HUES6 (cell line): Measurements from ENCODE around the gene TCP11.

Experiments used
- H3K27ac ChIP-seq: 2 replicates; pipeline ENCODE4 v1.7.0; 2013; ENCODE audit warnings: low read depth, mild to moderate bottlenecking, low read length, inconsistent platforms
- H3K27me3 ChIP-seq: 2 replicates; pipeline ENCODE4 v1.6.1; 2013; ENCODE audit warnings: low read length; ENCODE audit not compliant: control insufficient read depth, insufficient read depth
- H3K36me3 ChIP-seq: 2 replicates; pipeline ENCODE4 v1.6.1; 2013; ENCODE audit warnings: low read length; ENCODE audit not compliant: control insufficient read depth, insufficient read depth
- H3K4me1 ChIP-seq: 2 replicates; pipeline ENCODE4 v1.6.1; 2013; ENCODE audit warnings: low read length; ENCODE audit not compliant: control insufficient read depth, insufficient read depth
- H3K4me3 ChIP-seq: 2 replicates; pipeline ENCODE4 v1.5.1; 2013; ENCODE audit warnings: low read depth, low read length
- H3K9ac ChIP-seq: one replicate; pipeline ENCODE4 v1.6.1; 2013; ENCODE audit warnings: mild to moderate bottlenecking, low read length
- H3K9me3 ChIP-seq: 2 replicates; pipeline ENCODE4 v1.6.1; 2013; ENCODE audit warnings: low read depth, low read length; ENCODE audit not compliant: control insufficient read depth, insufficient read depth

The TCP11 gene

GRCh38 chr6:35141007-35141655 lies at the start of gene TCP11:
Gene TCP11 (minus strand): TSS chr6:35141339. CDS start chr6:35140870, 469 bp downstream.
- H3K27me3 ChIP-seq, result no peaks in the 10 kb centered on the region
- no peak within 1 kb of the TSS for H3K9ac ChIP-seq
- H3K9me3 ChIP-seq, result no peaks in the 10 kb centered on the region
- H3K36me3 ChIP-seq, result no peaks in the 10 kb centered on the region
- no peak within 1 kb of the TSS for H3K4me3 ChIP-seq
- no peak within 1 kb of the TSS for H3K27ac ChIP-seq
- peaks cover 3% of the 10 kb centered on the region; the same call in 1 of the 2 replicates for H3K4me1 ChIP-seq

GRCh38 chr6:35190306-35190705 lies 49.2 kb upstream of the TCP11 start:
- Histone ChIP-seq H3K27ac (no peak overlapping the region), H3K27me3 (no peaks in the 10 kb centered on the region; the same call in none of the 2 replicates), H3K9me3 (peaks cover 6% of the 10 kb centered on the region; the same call in 1 of the 2 replicates), H3K36me3 (no peaks in the 10 kb centered on the region), H3K4me1 (peaks cover 5% of the 10 kb centered on the region), H3K9ac (no peak overlapping the region), H3K4me3 (no peak overlapping the region)

- H3K27me3 ChIP-seq, result no peaks in the 10 kb centered on the region; the same call in none of the 2 replicates
- peaks cover 6% of the 10 kb centered on the region; the same call in 1 of the 2 replicates for H3K9me3 ChIP-seq
- no peak overlapping the region for H3K27ac ChIP-seq
- H3K9ac ChIP-seq, result no peak overlapping the region
- peaks cover 5% of the 10 kb centered on the region for H3K4me1 ChIP-seq
- H3K4me3 ChIP-seq, result no peak overlapping the region
- no peaks in the 10 kb centered on the region for H3K36me3 ChIP-seq
These were observed 47.7 kb upstream of the TCP11 start for GRCh38 chr6:35188886-35189285.

GRCh38 chr6:35186571-35186970 lies 45.4 kb upstream of the TCP11 start:
- Histone ChIP-seq H3K9me3 (peaks cover 6% of the 10 kb centered on the region; the same call in 1 of the 2 replicates), H3K4me3 (no peak overlapping the region), H3K36me3 (no peaks in the 10 kb centered on the region), H3K9ac (no peak overlapping the region), H3K27ac (no peak overlapping the region), H3K27me3 (peaks cover 14% of the 10 kb centered on the region), H3K4me1 (peaks cover 5% of the 10 kb centered on the region)

- peaks cover 14% of the 10 kb centered on the region for H3K27me3 ChIP-seq
- H3K27ac ChIP-seq, result no peak overlapping the region
- no peak overlapping the region for H3K4me3 ChIP-seq
- no peak overlapping the region for H3K9ac ChIP-seq
- H3K36me3 ChIP-seq, result no peaks in the 10 kb centered on the region
- peaks cover 6% of the 10 kb centered on the region; the same call in 1 of the 2 replicates for H3K9me3 ChIP-seq
- H3K4me1 ChIP-seq, result peaks cover 8% of the 10 kb centered on the region
These were observed 44.8 kb upstream of the TCP11 start for GRCh38 chr6:35185971-35186370.

- Histone ChIP-seq H3K4me3 (no peak overlapping the region), H3K9me3 (peaks cover 6% of the 10 kb centered on the region; the same call in 1 of the 2 replicates), H3K4me1 (peaks cover 8% of the 10 kb centered on the region), H3K9ac (no peak overlapping the region), H3K27ac (no peak overlapping the region), H3K36me3 (no peaks in the 10 kb centered on the region), H3K27me3 (peaks cover 14% of the 10 kb centered on the region)
These were observed 44.2 kb upstream of the TCP11 start for GRCh38 chr6:35185302-35185681.

- H3K9me3 ChIP-seq, result peaks cover 4% of the 10 kb centered on the region; the same call in 1 of the 2 replicates
- no peak overlapping the region for H3K4me3 ChIP-seq
- H3K9ac ChIP-seq, result no peak overlapping the region
- no peak overlapping the region for H3K27ac ChIP-seq
- no peaks in the 10 kb centered on the region for H3K36me3 ChIP-seq
- H3K4me1 ChIP-seq, result peaks cover 8% of the 10 kb centered on the region
- H3K27me3 ChIP-seq, result peaks cover 14% of the 10 kb centered on the region
These were observed 43.6 kb upstream of the TCP11 start for GRCh38 chr6:35184580-35185301.

- H3K9ac ChIP-seq, result no peak overlapping the region
- H3K4me3 ChIP-seq, result no peak overlapping the region
- peaks cover 15% of the 10 kb centered on the region for H3K4me1 ChIP-seq
- peaks cover 14% of the 10 kb centered on the region for H3K27me3 ChIP-seq
- H3K36me3 ChIP-seq, result no peaks in the 10 kb centered on the region
- no peak overlapping the region for H3K27ac ChIP-seq
- no peaks in the 10 kb centered on the region for H3K9me3 ChIP-seq
These were observed 42.8 kb upstream of the TCP11 start for GRCh38 chr6:35183935-35184334.

- peaks cover 18% of the 10 kb centered on the region for H3K27me3 ChIP-seq
- H3K36me3 ChIP-seq, result no peaks in the 10 kb centered on the region
- no peak overlapping the region for H3K9ac ChIP-seq
- no peak overlapping the region for H3K27ac ChIP-seq
- peaks cover 19% of the 10 kb centered on the region for H3K4me1 ChIP-seq
- H3K9me3 ChIP-seq, result no peaks in the 10 kb centered on the region
- H3K4me3 ChIP-seq, result no peak overlapping the region
These were observed 42.1 kb upstream of the TCP11 start for GRCh38 chr6:35183281-35183680.

- Histone ChIP-seq H3K9ac (no peak overlapping the region), H3K36me3 (no peaks in the 10 kb centered on the region), H3K9me3 (no peaks in the 10 kb centered on the region), H3K27me3 (peaks cover 18% of the 10 kb centered on the region; the same call in 1 of the 2 replicates), H3K4me3 (no peak overlapping the region; the same call in 1 of the 2 replicates), H3K27ac (no peak overlapping the region), H3K4me1 (peaks cover 19% of the 10 kb centered on the region)
These were observed 40.9 kb upstream of the TCP11 start for GRCh38 chr6:35181933-35182612.
